HPDE6-E6E7 (cell line): ENCODE measurements around the gene RANBP3.
"Not testable (repeated sequence)": the region's sequence is repeated elsewhere in the genome, so short reads cannot be mapped to it uniquely, and the experiment has no call there.

Experiments
- DNase-seq: peaks from one replicate; pipeline ENCODE4 v3.0.0; 2011; ENCODE audit warnings: missing footprints; ENCODE audit errors: extremely low spot score

The RANBP3 gene

DNA sequence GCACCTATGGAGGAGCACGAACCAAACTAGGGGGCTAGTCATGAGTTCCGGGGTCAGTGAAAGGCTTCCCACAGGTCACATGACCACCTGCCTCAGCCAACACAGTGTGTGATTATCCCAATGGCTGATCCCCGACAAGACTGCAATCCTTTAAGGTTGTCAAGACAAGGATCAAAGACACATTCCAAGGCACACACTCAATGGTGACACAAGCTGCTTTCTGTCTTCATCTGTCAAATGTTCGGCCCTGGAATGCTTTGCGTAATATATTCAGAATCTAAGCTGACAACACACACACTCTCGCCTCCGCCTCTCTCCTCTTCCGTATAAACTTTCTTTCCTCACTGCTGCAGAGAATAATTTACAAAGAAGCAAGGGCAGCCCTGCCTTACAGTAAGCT, 11.7 kb downstream of the RANBP3 start:
- DNase-seq: no peak

DNA sequence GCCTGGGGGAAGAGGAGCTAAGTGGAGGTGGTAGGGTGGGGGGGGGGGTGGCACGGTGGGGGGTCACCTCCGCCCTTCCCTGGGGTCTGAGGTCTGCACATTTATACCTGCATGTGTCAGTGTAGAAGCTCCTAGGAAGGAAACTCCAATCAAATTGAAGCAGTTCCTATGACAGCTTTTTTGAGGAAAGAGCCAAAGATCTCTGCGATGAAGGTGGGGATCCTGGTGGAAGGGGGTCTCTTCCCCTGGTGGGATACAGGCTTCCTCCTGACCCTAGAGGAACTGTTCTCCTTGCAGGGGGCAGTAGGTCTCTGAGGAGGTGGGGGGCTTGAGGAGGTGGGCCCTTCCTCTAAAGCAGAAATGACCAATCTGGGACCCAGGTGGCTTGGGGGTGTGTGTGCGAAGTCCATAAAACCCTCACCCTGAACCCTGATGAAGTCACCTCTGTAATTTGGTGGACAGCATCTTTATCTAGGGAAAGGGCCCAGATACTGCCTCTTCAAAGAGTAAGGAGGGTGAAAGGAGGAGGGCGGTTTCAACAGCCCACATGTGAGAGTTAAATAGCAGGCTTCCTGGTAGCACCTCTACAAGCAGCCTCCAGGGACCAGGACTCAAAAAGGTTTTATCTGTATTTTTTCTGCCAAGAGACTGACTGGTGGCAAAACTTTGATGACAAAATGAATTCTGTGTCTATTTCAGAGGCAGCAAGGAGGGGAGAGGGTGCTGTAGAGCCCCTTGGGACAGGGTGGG, 12.9 kb downstream of the RANBP3 start:
- DNase-seq: no peak

DNA sequence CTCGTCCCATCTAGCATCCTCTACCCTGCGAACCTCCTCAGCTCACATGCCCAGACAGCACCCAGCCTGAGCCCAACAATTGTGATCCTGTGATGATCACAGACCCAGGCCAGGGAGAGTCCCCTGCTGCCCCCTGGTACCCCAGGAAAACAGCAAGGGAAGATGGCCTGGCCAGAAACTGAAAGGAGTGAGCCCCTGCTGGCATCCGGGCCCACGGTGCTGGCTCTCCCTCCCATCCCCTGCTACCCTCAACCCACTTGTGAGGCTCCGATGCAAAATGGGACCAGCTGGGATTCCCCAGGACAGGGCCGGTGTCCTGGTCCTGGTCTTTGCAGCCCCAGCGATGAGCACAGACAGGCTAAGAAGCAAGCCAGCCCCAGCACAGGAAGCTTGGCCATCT, 14.1 kb downstream of the RANBP3 start:
- no peak for DNase-seq

DNA sequence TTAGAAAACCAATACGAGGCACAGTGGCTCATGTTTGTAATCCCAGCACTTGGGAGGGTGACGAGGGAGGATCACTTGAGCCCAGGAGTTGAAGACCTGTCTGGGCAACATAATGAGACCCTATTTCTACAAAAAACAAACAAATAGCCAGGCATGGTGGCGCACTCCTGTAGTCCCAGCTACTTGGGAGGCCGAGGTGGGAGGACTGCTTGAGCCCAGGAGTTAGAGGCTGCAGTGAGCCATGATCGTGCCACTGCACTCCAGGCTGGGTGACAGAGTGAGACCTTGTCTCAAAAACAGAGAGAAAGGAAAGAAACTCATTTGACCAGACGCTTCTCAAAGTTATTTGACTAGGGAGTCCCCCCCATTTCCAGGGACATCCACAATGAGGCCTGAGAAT, 14.7 kb downstream of the RANBP3 start:
- not testable (repeated sequence) for DNase-seq

DNA sequence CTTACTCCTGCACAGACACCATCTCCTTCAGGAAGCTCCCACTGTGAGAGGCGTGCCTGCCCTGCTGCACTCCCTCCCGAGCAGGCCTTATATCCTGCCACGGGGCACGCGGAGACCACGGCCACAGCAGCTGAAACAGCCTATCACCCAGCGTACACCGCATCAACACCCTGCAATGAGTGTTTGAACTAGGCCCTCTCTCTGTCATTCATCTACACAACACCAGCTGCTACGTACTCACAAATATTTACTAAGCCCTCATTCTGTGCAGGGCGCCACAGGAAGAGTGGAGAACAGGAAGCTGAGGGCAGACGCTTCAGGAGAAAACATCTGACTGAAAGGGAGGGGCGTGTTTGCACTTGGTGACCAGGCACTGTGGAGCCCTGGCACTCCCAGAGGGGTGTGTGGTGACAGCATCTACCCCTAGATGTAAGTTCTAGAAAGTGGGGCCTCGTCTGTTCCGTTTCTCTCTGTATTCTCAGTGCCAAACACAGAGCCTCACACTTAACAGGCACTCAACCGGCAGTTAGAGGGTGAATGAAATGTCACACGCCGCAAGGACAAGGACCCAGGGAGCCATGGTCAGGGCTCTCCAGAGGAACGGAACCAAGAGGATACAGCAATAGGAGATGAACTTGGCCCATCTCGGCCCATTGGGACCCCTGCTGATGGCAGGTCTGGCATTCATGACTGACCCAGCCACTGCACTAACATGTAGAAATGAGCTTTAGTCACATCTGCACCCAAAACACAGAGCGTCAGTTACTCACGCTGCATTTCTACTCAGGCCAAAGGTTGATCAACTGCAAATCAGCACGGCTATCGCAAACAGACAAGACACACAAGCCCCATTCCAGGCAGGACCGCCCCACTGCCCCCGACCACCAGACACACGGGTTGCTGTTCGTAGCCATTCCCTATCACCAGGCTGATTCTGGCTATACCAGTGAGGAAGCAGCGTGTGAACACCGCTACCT, 15.7 kb downstream of the RANBP3 start:
- DNase-seq: no peak

DNA sequence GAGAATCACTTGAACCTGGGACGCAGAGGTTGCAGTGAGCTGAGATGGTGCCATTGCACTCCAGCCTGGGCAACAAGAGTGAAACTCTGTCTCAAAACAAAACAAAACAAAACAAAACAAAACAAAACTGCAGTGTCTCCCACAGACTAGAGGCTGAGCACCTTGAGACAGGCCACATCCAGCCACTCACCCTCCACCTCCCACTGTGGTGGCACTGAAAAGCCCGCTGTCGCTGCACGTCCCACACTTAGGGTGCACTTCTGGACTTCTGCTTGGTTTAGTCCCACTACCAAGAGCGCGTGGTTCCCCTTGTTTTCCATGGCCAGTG, 16.3 kb downstream of the RANBP3 start:
- not testable (repeated sequence) for DNase-seq

DNA sequence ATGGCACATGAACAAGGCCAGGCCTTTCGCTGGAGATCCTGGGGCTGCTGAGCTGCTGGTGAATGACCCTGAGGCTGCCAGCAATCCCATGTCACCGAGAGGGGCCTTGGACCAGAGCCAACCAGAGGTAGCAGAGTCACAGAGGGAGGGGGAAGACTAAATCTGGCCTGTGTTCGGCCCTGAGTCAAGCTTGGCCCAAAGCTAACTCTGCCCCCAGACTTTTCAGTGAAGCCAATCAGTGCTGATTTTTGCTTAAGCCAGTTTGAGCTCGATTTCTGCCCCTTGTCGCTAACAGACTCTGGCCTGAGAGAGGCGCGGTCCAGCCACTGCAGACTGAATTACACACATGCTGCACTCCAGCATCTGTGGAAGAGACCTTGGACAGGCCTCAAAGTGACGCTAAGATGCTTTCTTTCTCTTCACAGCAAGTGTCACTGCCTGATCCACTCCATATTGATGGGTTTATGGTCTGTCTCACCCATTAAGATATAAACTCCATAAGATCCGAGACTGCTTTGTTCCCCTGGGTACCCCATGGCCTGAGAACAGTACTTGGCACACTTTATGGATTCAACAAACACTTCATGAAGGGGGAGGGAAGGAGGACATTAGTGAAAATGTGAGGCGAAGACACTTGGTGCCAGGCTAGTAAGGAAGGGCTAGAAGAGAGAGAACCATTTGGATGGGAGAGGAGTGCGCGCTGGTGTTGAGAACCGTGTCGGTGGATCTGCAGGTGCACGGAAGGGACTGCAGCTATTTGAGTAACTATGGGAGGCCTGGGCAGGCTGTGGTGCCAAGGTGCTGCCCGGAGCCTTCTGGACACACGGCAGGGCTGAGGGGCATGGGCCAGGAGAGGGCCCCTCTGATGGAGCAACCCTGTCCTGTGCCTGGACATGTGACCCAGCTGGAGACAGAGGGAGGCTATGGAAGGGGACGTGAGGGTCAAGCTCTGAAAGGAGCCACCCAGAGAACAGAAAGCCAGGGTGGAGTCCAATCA, 17.6 kb downstream of the RANBP3 start:
- no peak for DNase-seq

DNA sequence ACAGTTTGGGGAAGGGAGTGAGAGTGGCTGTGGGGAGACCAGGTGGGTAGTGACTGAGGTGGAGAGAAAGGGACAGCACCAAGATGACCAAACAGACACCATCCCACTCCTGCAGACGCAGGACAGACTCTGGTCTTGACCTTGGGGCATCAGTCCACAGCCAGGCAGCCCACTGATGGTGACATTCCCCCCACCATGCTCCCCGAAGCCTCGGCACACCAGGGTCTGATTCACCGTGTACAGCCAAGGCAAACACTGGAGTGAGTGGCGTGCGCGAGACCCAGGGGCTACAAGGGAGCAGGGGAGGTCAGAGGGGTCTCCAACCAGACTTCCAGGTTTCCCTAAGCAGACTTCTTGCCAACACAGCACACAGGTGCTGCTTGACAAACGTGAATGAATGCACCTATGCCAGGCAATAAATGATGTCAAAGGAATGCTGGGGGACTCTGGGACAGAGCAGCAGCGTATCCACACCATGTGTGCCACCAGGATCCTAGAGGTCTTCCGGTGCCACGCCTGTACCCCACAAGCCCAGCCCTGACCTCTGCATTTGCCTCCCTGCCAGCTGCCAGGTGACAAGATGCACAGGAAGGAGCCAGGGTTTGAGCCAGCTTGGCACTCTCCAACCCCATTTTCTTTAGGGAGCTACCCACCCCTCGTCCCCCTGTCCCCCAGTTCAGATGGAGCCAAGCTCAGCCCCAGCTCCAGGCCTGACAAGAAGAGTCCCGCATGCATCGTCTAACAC, 18.5 kb downstream of the RANBP3 start:
- no peak for DNase-seq

DNA sequence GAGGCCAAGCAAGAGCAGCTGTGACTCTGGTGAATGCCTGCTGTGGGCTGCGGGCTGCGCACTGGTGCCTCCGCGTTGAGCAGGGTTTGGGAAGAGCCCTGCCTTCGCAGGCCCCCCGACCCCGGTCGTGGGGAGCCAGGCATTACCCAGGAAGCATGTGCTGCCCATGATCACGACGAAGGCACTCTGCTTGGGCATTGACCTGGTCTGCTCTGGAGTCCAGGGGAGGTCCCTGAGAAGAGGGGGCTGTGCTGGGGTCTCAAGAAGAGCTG, 19.2 kb downstream of the RANBP3 start:
- DNase-seq: no peak

DNA sequence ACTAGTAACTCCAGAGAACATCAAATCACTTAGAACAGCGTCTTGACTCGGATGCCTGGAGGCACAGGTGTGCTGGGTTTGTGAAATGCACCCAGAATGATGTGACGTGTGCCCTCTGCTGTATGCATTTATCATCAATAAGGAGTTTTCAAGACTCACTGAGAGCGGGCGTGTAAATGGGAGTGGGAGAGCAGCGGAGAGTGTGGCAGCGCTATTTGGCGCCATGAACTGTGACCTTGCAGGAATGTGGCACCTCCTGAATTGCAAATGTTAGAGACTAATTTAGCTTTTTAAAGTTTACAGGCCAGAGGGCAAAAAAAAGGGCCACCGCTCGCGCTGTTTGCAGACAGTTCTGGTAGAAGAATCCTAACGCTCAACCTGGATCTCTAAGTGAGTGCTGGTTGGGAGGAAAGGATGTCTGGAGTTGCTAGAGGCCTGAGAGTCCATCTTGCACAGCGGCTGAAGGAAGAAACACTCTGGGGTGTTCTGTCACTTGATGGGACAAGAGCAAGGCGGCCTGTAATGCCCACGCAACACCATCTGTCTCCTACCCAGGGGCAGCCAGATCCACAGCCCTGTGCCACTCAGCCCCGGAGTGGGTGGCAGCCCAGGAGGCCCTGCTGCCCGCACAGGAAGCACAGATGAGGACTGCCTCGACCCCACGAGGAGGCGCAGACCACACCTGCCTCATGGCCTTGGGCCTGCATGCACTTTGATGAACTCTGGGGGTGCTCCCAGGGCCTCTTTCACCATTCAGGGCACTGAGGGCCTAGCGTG, 19.7 kb downstream of the RANBP3 start:
- no peak for DNase-seq

DNA sequence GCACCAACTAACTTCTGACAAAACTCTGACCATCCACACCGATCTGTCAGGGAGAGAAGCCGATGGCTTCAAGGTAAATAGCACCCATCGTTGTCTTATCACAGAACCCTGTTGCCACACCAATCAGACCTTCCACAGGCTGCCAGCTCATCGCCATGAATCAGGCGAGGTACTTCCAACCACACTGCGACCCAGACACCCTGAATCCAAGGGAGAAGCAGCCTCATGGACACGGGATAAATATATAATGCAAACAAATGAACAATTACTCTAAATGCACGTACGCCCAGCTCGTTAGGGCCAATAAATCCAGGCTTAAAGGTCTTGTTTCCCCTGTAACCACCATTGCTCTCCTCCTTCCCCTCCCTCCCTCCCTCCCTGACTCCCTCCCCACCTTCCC, 20.8 kb downstream of the RANBP3 start:
- no peak for DNase-seq

DNA sequence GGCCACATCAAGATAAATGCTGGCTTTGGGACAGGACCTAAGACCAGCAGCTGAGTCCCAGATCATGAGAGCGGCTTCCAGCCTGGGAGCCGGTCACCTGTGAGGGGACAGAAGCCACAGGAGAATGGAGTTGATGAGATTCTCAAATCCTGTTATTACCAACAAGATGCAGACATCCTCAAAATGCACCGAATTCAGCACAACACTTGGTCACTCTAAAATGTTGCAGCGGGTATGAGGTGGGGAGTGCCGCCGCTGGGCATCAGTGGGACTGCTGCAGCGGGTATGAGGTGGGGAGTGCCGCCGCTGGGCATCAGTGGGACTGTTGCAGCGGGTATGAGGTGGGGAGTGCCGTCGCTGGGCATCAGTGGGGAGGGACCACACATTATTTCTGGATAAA, 21.2 kb downstream of the RANBP3 start:
- DNase-seq: no peak

DNA sequence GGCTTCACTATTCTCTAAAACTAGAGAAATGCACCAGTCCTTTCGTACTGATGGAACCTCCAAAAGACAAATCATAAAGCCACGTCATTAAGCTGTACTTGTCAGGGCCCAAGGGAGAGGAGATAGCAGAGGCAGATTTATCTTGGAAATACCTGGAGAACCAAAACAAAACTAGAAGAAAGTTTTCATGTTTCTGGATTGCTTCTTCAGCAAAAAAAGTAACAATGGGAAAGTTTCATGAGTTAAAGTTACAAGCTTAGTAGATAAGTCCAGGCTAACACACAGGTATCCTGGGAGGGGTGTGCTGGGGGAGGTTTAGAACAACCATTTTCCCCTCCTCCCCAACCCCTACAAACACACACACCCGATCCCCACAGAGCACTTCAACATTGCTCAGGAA, 21.6 kb downstream of the RANBP3 start:
- no peak for DNase-seq

DNA sequence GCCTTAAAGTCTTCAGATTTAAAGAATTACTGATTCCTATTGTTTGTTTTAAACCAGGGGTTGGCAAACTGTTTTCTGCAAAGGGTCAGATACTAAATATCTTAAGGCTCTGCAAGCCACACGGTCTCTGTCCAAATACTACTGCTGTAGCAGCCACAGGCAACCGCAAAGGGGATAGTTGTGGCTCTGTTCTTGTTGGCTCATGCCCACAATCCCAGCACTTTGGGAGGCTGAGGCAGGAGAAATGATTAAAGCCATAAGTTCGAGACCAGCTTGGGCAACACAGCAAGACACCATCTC, 22.4 kb downstream of the RANBP3 start:
- DNase-seq: no peak

DNA sequence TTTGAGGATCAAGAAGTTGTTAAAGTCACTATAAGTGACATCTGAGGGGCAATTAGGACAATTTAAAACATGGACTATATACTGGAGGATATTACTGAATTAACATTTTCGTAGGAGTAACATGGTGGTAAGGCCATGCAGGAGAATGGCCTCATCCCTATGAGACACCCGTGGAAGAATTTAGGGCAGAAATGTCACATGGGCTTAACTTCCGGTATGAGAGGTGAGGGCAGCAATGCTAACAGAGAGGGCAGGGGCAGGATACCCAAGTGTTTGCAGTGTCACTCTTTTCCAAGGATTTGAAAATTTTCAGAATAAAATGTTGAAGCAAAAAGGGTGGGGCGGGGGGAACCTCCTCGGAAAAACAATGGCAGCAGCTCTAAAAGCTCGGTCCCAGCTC, 23.6 kb downstream of the RANBP3 start:
- no peak for DNase-seq

DNA sequence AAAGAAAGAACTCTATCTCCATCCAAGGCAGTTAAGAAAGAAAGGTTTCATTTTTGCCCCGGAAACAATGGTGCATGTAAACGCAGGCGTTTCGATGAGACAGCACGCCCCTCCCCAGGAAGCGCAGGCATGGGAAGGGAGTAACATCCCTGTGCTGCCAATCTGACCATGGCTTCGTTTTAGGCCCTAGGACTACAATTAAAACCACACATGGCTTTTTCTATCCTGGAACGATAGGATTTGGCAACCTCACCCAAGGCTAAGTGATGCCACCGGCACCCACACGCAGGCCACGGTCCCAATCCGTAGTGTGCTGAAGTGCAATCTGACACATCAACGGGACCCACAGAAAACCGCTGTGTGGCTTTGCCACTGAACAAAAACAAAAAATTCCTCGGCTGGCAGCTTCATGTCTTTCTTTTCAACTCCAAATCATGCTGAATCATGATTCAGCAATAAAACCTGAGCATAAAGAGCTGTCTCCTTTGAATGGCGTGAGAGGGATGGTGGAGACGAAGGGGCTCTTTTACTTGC, 24.2 kb downstream of the RANBP3 start:
- DNase-seq: no peak

DNA sequence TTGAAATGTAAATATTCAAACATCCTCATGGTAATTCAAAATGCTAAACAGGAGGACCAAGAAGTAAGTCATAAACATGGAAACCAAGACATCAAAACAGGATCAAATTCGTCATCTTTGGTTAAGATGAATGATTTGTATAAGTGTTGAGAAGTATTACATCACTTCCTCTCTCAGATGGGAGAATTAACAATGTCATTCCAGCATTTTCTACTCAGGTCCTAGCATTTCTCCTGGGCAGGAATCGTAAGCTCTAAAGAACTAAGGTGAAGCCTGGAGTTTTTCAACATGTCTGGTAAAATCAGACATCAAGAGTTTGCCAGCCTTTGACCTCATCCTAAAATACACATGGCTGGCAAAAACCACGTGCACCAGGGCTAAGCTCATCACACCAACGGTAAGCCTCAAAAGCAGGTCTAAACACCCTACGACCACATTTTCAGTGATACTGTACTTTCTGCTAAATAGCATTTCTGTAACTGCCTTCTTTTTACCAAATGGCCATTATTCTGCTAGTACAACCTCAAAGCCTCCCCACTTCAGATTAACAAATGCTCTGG, 24.8 kb downstream of the RANBP3 start:
- no peak for DNase-seq

DNA sequence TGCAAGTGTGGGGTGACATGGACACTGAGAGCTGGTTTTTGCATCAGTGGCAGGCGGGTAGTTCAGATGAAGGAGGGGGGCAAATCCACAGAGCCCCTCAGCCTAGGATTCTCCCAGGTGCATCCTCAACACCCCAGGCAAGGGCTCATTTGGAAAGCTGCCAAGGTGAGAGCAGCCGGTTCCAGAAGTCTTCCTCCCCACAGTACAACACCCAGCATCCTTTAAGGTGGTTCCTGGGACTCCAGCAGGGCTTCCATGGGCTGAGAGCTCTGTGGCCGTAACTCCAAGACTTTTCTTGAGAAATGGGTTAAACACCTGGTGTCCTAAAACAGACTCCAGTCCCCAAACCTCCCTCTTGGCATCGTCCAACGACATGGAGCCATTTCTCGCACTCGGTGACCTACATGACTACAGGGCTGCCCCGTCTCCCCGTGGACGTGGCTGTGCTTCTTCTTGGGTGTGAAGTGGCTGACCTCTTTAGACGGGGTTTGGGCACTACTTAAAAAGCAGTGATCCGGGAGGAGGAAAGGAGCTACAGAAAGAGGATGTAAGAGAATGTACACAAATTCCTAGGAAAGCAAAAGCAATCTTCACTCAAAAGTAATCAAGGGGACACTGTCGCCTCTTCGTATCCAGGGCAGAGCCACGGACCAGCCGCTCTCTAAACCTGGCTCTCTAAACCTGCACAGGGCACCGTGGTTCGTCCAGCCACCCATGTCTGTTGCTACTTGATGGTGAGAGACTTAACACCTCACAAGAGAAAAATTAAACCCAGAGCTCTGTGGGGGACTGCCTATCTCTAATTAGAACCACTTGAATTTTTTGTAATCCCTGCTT, 25.5 kb downstream of the RANBP3 start:
- DNase-seq: no peak

DNA sequence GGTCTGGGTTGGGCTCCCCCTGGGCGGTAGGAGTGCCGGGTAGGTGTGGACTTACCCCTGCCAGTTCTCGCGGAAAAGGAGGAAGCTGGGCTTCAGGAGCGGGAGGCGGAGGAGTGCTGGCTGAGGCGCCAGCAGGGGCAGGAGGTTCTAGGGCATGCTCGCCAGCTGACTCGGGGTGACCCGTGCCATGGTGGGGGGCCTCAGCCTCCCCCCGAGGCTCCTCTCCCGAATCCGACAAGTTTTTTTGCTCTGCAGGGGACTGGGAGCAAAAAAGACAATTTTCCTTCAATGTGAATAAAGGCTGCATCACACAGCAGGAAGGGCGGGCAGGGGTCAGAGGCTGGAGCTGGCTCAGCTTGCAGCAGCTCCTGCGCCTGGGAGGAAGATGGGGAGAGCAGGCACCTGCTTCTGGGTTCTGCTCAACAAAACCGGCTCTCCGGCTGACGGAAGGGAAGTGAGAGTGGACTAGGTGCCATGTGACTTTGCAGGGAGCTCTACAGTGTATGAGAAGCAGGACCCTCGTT, 26.5 kb downstream of the RANBP3 start:
- DNase-seq: no peak
